ENCODE measurements around the gene TXNDC8.
"Not testable (repeated sequence)": the region's sequence is repeated elsewhere in the genome, so short reads cannot be mapped to it uniquely, and the experiment has no call there.

TXNDC8 gene

GRCh38 chr9:110323818-110324217 is 13.8 kb downstream of the TXNDC8 start:
- DNase-seq, result no peak

GRCh38 chr9:110320651-110321445 is 16.8 kb downstream of the TXNDC8 start:
- DNase-seq, result no peak

GRCh38 chr9:110319781-110320492 is 17.7 kb downstream of the TXNDC8 start:
- no peak for DNase-seq

- DNase-seq, result no peak
These were observed 19.8 kb downstream of the TXNDC8 start for GRCh38 chr9:110317911-110318310.

GRCh38 chr9:110316261-110317075 is 21.2 kb downstream of the TXNDC8 start:
- no peak for DNase-seq

- DNase-seq, result not testable (repeated sequence)
These were observed 25.7 kb downstream of the TXNDC8 start for GRCh38 chr9:110311978-110312377.

GRCh38 chr9:110309681-110310080 is 28.0 kb downstream of the TXNDC8 start:
- no peak for DNase-seq

GRCh38 chr9:110308633-110309038 is 29.0 kb downstream of the TXNDC8 start:
- DNase-seq, result no peak

GRCh38 chr9:110307191-110307590 is 30.5 kb downstream of the TXNDC8 start:
- DNase-seq, result no peak

- no peak for DNase-seq
These were observed 34.5 kb downstream of the TXNDC8 start for GRCh38 chr9:110303133-110303532.

- no peak for DNase-seq
These were observed 39.5 kb downstream of the TXNDC8 start for GRCh38 chr9:110298043-110298605.

GRCh38 chr9:110293248-110293647 is 44.4 kb downstream of the TXNDC8 start:
- no peak for DNase-seq

GRCh38 chr9:110291921-110292557 is 45.6 kb downstream of the TXNDC8 start:
- no peak for DNase-seq

GRCh38 chr9:110290001-110290400 is 47.7 kb downstream of the TXNDC8 start:
- no peak for DNase-seq

- no peak for DNase-seq
These were observed 49.2 kb downstream of the TXNDC8 start for GRCh38 chr9:110288503-110288902.

GRCh38 chr9:110287289-110287680 is 50.4 kb downstream of the TXNDC8 start:
- no peak for DNase-seq

GRCh38 chr9:110284211-110284844 is 53.3 kb downstream of the TXNDC8 start:
- no peak for DNase-seq

- peak; percentile 81 for DNase-seq
These were observed 53.9 kb downstream of the TXNDC8 start for GRCh38 chr9:110283751-110284150.

GRCh38 chr9:110282739-110283081 is 55.0 kb downstream of the TXNDC8 start:
- no peak for DNase-seq

- DNase-seq, result no peak
These were observed 55.5 kb downstream of the TXNDC8 start for GRCh38 chr9:110282018-110282738.

- DNase-seq, result no peak
These were observed 59.5 kb downstream of the TXNDC8 start for GRCh38 chr9:110278080-110278707.

Measured in DMS153 (cell line).